Endothelial cell of umbilical vein (primary cell): Measurements from ENCODE around the gene PTRH1. TPM values are rescaled to one million over a fixed set of nuclear protein-coding genes. Genes with fewer than 3 reads are reported as not detected.

Experiments used
- BruUV-seq: library from RNA; stranded (reverse); fragments of 400-500 nt; replicated peaks from 2 replicates; lab custom pipeline; 2021; lab: Mats Ljungman, UMichigan
- CTCF ChIA-PET: fragments of 300-600, 350-600 bp; sonication (Branson Sonifier 250); formaldehyde crosslinking; loops from one replicate; lab custom pipeline; 2021; ENCODE audit warnings: antibody characterized with exemption, inconsistent platforms; lab: Charles Lee
- POLR2A ChIA-PET: fragments of 300-600, 350-600 bp; sonication (Branson Sonifier 250); formaldehyde crosslinking; loops from one replicate; lab custom pipeline; 2021; ENCODE audit warnings: antibody characterized with exemption, inconsistent platforms; lab: Charles Lee
- DNase-seq: peaks from one replicate; pipeline ENCODE4 v3.0.0-alpha.2; 2011; ENCODE audit warnings: low read depth, low spot score
- FAIRE-seq: peaks from 2 replicates; lab custom pipeline; 2011; peaks lifted over from hg19 to GRCh38; lab: Jason Lieb, UNC
- H2AFZ ChIP-seq: 2 replicates; pipeline ENCODE4 v1.6.0; 2012; ENCODE audit warnings: low read depth, low read length, control low read depth, inconsistent platforms
- H3K27ac ChIP-seq: 2 replicates; pipeline ENCODE4 v1.5.1; 2011; ENCODE audit warnings: low read depth, mild to moderate bottlenecking, control low read depth, low read length, moderate library complexity; ENCODE audit not compliant: insufficient read depth
- H3K27me3 ChIP-seq, 2 experiments: 2 replicates each; pipeline versions ENCODE4 v1.6.0 to v1.6.1; 2011; ENCODE audit warnings: low read length in 2 of 2, mixed read lengths in 1 of 2; ENCODE audit not compliant: control insufficient read depth in 2 of 2, insufficient read depth in 2 of 2
- H3K36me3 ChIP-seq, 2 experiments: 2 replicates in 1 of 2; 3 replicates in 1 of 2; pipeline ENCODE4 v1.5.1; 2011; ENCODE audit warnings: low read length in 2 of 2, mild to moderate bottlenecking in 1 of 2, moderate library complexity in 1 of 2; ENCODE audit not compliant: control insufficient read depth in 2 of 2, insufficient read depth in 2 of 2; ENCODE audit errors: extremely low read depth in 1 of 2
- H3K4me1 ChIP-seq: 3 replicates; pipeline ENCODE4 v1.5.1; 2011; ENCODE audit warnings: mild to moderate bottlenecking, low read length; ENCODE audit not compliant: control insufficient read depth, insufficient read depth; ENCODE audit errors: extremely low read depth
- H3K4me2 ChIP-seq: 2 replicates; pipeline ENCODE4 v1.6.1; 2011; ENCODE audit warnings: low read length, control low read depth, mixed read lengths; ENCODE audit not compliant: insufficient read depth
- H3K4me3 ChIP-seq, 3 experiments: fragments of 200-600 bp in 1 of 3; sonication (generic), shearing (Covaris generic) in 1 of 3; replicated peaks in 1 of 3; 2 replicates each; pipeline ENCODE4 v1.5.1; 2011 to 2016; ENCODE audit warnings: control low read depth in 3 of 3, low read length in 3 of 3, mild to moderate bottlenecking in 2 of 3, inconsistent platforms in 1 of 3, low read depth in 1 of 3, moderate library complexity in 1 of 3; ENCODE audit not compliant: insufficient read depth in 1 of 3
- H3K79me2 ChIP-seq: 2 replicates; pipeline ENCODE4 v1.6.0; 2012; ENCODE audit warnings: low read length, inconsistent platforms; ENCODE audit not compliant: control insufficient read depth, insufficient read depth
- H3K9ac ChIP-seq: replicated peaks from 2 replicates; pipeline ENCODE3; 2011; ENCODE audit warnings: low read length, control low read depth; ENCODE audit not compliant: insufficient read depth; ENCODE audit errors: extremely low read depth
- H3K9me1 ChIP-seq: replicated peaks from 3 replicates; pipeline ENCODE4 v1.6.0; 2011; ENCODE audit warnings: mild to moderate bottlenecking, low read length; ENCODE audit not compliant: control insufficient read depth, insufficient read depth; ENCODE audit errors: extremely low read depth
- H3K9me3 ChIP-seq: replicated peaks from 2 replicates; pipeline ENCODE4 v1.5.1; 2012; ENCODE audit warnings: low read length, inconsistent platforms; ENCODE audit not compliant: control insufficient read depth, insufficient read depth
- H4K20me1 ChIP-seq: replicated peaks from 2 replicates; pipeline ENCODE3; 2011; ENCODE audit warnings: mild to moderate bottlenecking, low read length; ENCODE audit not compliant: control insufficient read depth, insufficient read depth; ENCODE audit errors: extremely low read depth
- EZH2 ChIP-seq: IDR thresholded peaks from 2 replicates; pipeline ENCODE4 v1.6.1; 2012; ENCODE audit warnings: borderline replicate concordance, low read depth, mild to moderate bottlenecking, moderate library complexity, low read length, inconsistent platforms; ENCODE audit not compliant: severe bottlenecking
- FOS ChIP-seq: IDR thresholded peaks from 2 replicates; pipeline ENCODE4 v1.6.1; 2011; ENCODE audit warnings: mild to moderate bottlenecking, low read length, moderate library complexity, borderline replicate concordance; ENCODE audit not compliant: insufficient read depth
- GATA2 ChIP-seq: IDR thresholded peaks from 2 replicates; pipeline ENCODE4 v1.7.0; 2011; ENCODE audit warnings: low read depth, mild to moderate bottlenecking, moderate library complexity, mixed read lengths, low read length; ENCODE audit not compliant: insufficient read length, insufficient read depth
- JUN ChIP-seq: IDR thresholded peaks from 2 replicates; pipeline ENCODE4 v1.6.1; 2011; ENCODE audit warnings: borderline replicate concordance, low read depth; ENCODE audit not compliant: insufficient read length, insufficient read depth
- MYC ChIP-seq: IDR thresholded peaks from one replicate; pipeline ENCODE4 v1.6.1; 2011; ENCODE audit warnings: mild to moderate bottlenecking, low read depth, low read length
- POLR2A ChIP-seq: IDR thresholded peaks from 2 replicates; pipeline ENCODE4 v1.6.1; 2012; ENCODE audit warnings: low read depth, mild to moderate bottlenecking, control low read depth, low read length
- POLR2AphosphoS5 ChIP-seq: IDR thresholded peaks from 2 replicates; pipeline ENCODE4 v1.6.1; 2012; ENCODE audit warnings: low read depth, mild to moderate bottlenecking, control low read depth, low read length, moderate library complexity; ENCODE audit not compliant: insufficient read depth
- dilution Hi-C: fragments of 300-500 bp; cut with MboI; formaldehyde crosslinking; loops from one replicate; pipeline ENCODE4 v1.15.0; 2019; ENCODE audit warnings: low sequenced_read_pairs; ENCODE audit not compliant: extremely low pct_ligation_motif_present
- intact Hi-C: fragments of 100-400 bp; cut with micrococcal nuclease; formaldehyde crosslinking; loops from one replicate; pipeline ENCODE4 v1.10.0; 2022
- polyA plus RNA-seq, 4 experiments: library from polyadenylated mRNA; depleted of rRNA in 3 of 4; stranded (reverse) in 3 of 4; unstranded in 1 of 4; fragments of >200 nt; gene quantifications; 2 replicates each; pipeline versions ENCODE4 v1.2.1 to v1.2.3, GENCODE V29; 2011 to 2012; ENCODE audit warnings: missing spikeins in 1 of 4
- total RNA-seq: library from RNA; stranded (reverse); gene quantifications from 2 replicates; pipeline ENCODE4 v1.2.3, GENCODE V29; 2021
- TF ChIP-seq, protein P1 (sequence below), 2 donors: IDR thresholded peaks; 1 replicate in 1 of 2; 2 replicates in 1 of 2; pipeline ENCODE4 v1.5.1; 2011; ENCODE audit warnings: low read length in 2 of 2, mild to moderate bottlenecking in 2 of 2, moderate library complexity in 2 of 2, control low read depth in 1 of 2, inconsistent platforms in 1 of 2, low read depth in 1 of 2; ENCODE audit not compliant: insufficient read depth in 1 of 2; ENCODE audit errors: extremely low read depth in 1 of 2
- TF ChIP-seq, protein P2 (sequence below): IDR thresholded peaks from 2 replicates; pipeline ENCODE4 v1.6.1; 2011; ENCODE audit not compliant: insufficient read depth, insufficient read length

Gene PTRH1
- total and polyA plus RNA-seq, 2 donors (not counting 3 experiments of a cell fraction or from before 2014, with no cell fraction given) = 25.1 to 52.2 TPM

DNA sequence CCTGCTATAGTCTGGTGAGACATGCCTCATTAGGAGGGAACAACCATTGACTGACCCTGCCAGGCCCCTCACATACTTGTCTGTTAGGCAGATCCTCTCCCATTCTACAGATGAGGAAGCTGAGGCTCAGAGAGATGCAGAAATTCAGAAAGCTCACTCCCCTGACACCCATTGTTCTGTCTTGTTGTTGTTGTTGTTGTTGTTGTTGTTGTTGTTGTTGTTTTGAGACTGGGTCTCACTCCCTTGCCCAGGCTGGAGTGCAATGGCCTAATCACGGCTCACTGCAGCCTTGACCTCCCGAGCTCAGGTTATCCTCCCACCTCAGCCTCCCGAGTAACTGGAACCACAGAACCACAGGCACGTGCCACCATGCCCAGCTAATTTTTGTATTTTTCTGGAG lies 21.8 kb downstream of the PTRH1 start:
- Histone ChIP-seq H3K36me3 (peaks cover 0 to 11% of the 10 kb centered on the region in 2 experiments), H3K79me2 (no peaks in the 10 kb centered on the region), H3K9me1 (no peaks in the 10 kb centered on the region), H3K27ac (no peak overlapping the region), H3K27me3 (no peaks in the 10 kb centered on the region), H3K4me1 (no peaks in the 10 kb centered on the region), H3K4me3 (no peak overlapping the region), H3K9me3 (no peaks in the 10 kb centered on the region), H2AFZ (no peak overlapping the region), H3K4me2 (no peak overlapping the region), H4K20me1 (no peaks in the 10 kb centered on the region), H3K9ac (no peak overlapping the region)
- ChIA-PET POLR2A (no interaction called here), CTCF (interaction anchor here (0.5 to 1.5 kb wide), 2 partner anchors 41 to 161 kb away, joined by 3 to 4 read pairs; partner anchors contain the start of gene ENG)
- intact Hi-C loops (no loop called here), dilution Hi-C loops (no loop called here)
- FAIRE-seq (no peak), DNase-seq (no peak)
- no TSS peak for BruUV-seq
- no peak for TF ChIP-seq POLR2AphosphoS5
- no peak for TF ChIP-seq JUN
- TF ChIP-seq, protein P1, sequence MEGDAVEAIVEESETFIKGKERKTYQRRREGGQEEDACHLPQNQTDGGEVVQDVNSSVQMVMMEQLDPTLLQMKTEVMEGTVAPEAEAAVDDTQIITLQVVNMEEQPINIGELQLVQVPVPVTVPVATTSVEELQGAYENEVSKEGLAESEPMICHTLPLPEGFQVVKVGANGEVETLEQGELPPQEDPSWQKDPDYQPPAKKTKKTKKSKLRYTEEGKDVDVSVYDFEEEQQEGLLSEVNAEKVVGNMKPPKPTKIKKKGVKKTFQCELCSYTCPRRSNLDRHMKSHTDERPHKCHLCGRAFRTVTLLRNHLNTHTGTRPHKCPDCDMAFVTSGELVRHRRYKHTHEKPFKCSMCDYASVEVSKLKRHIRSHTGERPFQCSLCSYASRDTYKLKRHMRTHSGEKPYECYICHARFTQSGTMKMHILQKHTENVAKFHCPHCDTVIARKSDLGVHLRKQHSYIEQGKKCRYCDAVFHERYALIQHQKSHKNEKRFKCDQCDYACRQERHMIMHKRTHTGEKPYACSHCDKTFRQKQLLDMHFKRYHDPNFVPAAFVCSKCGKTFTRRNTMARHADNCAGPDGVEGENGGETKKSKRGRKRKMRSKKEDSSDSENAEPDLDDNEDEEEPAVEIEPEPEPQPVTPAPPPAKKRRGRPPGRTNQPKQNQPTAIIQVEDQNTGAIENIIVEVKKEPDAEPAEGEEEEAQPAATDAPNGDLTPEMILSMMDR (IDR thresholded peaks at IDR 0.05; ENCODE audit: extremely low read depth in 1 of 2, insufficient read depth in 1 of 2, low read depth in 1 of 2, low read length in 2 of 2) = no peak
- no peak for TF ChIP-seq FOS
- TF ChIP-seq GATA2 = no peak
- TF ChIP-seq, protein P2, sequence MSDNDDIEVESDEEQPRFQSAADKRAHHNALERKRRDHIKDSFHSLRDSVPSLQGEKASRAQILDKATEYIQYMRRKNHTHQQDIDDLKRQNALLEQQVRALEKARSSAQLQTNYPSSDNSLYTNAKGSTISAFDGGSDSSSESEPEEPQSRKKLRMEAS = no peak
- TF ChIP-seq MYC = no peak
- no peak for TF ChIP-seq EZH2
- TF ChIP-seq POLR2A = no peak
